Osteocyte (in vitro differentiated cells): Measurements from ENCODE around the gene NRCAM. TPM values are rescaled to one million over a fixed set of nuclear protein-coding genes. Genes with fewer than 3 reads are reported as not detected.

Experiments used
- DNase-seq: peaks from one replicate; pipeline ENCODE4 v3.0.0; 2021; ENCODE audit warnings: mixed read lengths; ENCODE audit not compliant: unreplicated experiment; ENCODE audit errors: extremely low spot score
- H3K27ac Mint-ChIP-seq: one replicate; pipeline ENCODE4 v1.8.0; 2021; ENCODE audit warnings: mild to moderate bottlenecking, mixed read lengths; ENCODE audit not compliant: unreplicated experiment
- H3K27me3 Mint-ChIP-seq: one replicate; pipeline ENCODE4 v1.8.0; 2021; ENCODE audit warnings: mixed read lengths; ENCODE audit not compliant: unreplicated experiment
- H3K36me3 Mint-ChIP-seq: one replicate; pipeline ENCODE4 v1.8.0; 2021; ENCODE audit warnings: mixed read lengths; ENCODE audit not compliant: unreplicated experiment
- H3K4me1 Mint-ChIP-seq: one replicate; pipeline ENCODE4 v1.8.0; 2021; ENCODE audit warnings: mixed read lengths; ENCODE audit not compliant: unreplicated experiment
- H3K4me3 Mint-ChIP-seq: one replicate; pipeline ENCODE4 v1.8.0; 2021; ENCODE audit warnings: mild to moderate bottlenecking, moderate library complexity, mixed read lengths; ENCODE audit not compliant: unreplicated experiment
- H3K9me3 Mint-ChIP-seq: one replicate; pipeline ENCODE4 v1.8.0; 2021; ENCODE audit warnings: mixed read lengths; ENCODE audit not compliant: unreplicated experiment
- total RNA-seq: library from RNA; stranded (reverse); gene quantifications from 2 replicates; pipeline ENCODE4 v1.2.1, GENCODE V29; 2021
- TF ChIP-seq, protein P1 (sequence below): fragments of 200-600 bp; sonication (generic); IDR thresholded peaks from 2 replicates; pipeline ENCODE4 v1.5.0; 2021; ENCODE audit warnings: antibody characterized with exemption, mild to moderate bottlenecking, moderate library complexity

The NRCAM gene
- total RNA-seq, 1 donor from 2014 or later = 81.8 TPM

- DNase-seq = no peak
- Mint-ChIP-seq H3K27ac (peak overlapping the region; percentile 45), H3K4me3 (no peak overlapping the region), H3K4me1 (peaks cover 27% of the 10 kb centered on the region), H3K9me3 (no peaks in the 10 kb centered on the region), H3K27me3 (no peaks in the 10 kb centered on the region), H3K36me3 (no peaks in the 10 kb centered on the region)
- TF ChIP-seq, protein P1, sequence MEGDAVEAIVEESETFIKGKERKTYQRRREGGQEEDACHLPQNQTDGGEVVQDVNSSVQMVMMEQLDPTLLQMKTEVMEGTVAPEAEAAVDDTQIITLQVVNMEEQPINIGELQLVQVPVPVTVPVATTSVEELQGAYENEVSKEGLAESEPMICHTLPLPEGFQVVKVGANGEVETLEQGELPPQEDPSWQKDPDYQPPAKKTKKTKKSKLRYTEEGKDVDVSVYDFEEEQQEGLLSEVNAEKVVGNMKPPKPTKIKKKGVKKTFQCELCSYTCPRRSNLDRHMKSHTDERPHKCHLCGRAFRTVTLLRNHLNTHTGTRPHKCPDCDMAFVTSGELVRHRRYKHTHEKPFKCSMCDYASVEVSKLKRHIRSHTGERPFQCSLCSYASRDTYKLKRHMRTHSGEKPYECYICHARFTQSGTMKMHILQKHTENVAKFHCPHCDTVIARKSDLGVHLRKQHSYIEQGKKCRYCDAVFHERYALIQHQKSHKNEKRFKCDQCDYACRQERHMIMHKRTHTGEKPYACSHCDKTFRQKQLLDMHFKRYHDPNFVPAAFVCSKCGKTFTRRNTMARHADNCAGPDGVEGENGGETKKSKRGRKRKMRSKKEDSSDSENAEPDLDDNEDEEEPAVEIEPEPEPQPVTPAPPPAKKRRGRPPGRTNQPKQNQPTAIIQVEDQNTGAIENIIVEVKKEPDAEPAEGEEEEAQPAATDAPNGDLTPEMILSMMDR = no peak
These were observed 120.8 kb downstream of the NRCAM start for GRCh38 chr7:108335269-108335918.

DNA sequence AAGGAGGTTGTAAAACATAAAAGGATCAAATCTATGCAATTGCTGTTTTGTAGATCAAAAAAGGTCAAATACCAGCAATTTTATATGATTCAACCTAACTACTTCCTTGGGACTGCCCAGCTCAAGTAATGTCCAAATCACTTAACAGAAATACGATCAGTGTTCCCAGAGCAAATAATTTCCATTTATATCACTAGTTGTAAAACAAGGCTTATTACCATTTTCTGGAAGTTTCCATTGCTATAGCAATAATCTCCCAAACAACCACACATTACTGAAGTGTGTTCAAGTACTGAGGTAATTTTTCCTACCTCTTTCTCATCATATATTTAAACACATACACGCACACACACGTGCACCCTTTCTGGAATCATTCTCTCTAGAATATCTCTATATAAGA, 123.3 kb downstream of the NRCAM start:
- TF ChIP-seq, protein P1 = no peak
- H3K4me1 Mint-ChIP-seq = peaks cover 34% of the 10 kb centered on the region
- DNase-seq = no peak
- H3K27ac Mint-ChIP-seq = no peak overlapping the region
- no peak overlapping the region for H3K4me3 Mint-ChIP-seq
- H3K36me3 Mint-ChIP-seq = no peaks in the 10 kb centered on the region
- H3K27me3 Mint-ChIP-seq = no peaks in the 10 kb centered on the region
- no peaks in the 10 kb centered on the region for H3K9me3 Mint-ChIP-seq

DNA sequence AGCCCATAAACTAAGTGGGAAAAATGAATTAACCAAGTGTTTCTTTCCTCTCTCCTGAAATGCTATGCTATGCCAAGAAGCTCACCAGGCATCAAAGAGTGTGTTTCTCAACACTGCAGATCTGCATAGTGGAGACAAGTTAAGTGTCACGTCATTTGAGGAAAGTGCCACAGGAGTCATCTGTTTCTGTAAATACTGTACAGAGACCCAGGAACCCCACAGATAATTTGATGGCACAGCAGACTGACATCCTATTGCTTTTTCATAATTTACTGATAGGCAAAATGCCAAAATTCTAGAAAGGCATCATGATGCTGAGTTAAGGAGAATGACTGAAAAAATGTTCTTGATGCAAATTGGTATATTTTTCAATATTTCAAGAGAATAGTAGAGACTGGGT, 124.3 kb downstream of the NRCAM start:
- no peak overlapping the region for H3K27ac Mint-ChIP-seq
- H3K36me3 Mint-ChIP-seq = no peaks in the 10 kb centered on the region
- H3K4me3 Mint-ChIP-seq = no peak overlapping the region
- H3K9me3 Mint-ChIP-seq = no peaks in the 10 kb centered on the region
- H3K4me1 Mint-ChIP-seq = peaks cover 38% of the 10 kb centered on the region
- TF ChIP-seq, protein P1 = no peak
- DNase-seq = no peak
- no peaks in the 10 kb centered on the region for H3K27me3 Mint-ChIP-seq

DNA sequence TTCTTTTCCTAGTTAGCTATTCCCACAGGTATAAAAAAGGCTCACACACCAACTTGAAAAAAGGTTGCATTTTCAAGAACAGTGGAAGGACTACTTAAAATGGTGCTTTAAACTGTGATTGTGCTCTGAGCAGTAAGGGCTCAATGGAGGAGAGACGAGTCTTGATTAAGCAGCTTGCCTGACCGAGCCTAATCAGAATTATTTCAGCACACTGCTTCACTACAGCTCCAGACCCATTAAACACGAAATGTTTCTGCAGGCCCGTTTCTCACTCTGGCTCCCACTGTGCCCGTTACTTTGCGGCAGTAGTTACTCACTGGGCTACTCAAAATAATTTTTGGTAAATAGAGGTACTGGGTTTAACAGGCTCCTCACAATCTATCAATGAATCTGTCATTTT, 126.0 kb downstream of the NRCAM start:
- no peak for DNase-seq
- H3K27ac Mint-ChIP-seq = no peak overlapping the region
- TF ChIP-seq, protein P1 = no peak

DNA sequence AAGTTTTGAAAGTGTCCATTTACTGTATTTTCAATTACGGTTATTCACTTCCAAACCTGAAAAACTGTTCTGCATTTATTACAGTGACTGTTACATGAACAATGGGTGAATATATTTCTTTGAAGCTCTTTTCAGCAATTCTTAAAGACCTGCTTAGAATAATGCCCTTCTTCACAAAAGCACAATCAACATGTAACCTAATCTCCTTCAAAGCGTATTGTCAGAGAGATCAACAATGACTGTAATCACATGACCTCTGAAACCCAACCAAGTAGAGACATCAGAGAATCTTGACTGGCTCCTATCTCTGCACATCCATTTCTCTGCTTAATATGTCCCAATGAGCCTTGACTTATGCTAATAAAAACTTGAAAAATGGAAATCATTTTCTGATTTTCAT, 126.7 kb downstream of the NRCAM start:
- H3K4me1 Mint-ChIP-seq = peaks cover 21% of the 10 kb centered on the region
- no peak for DNase-seq
- H3K27me3 Mint-ChIP-seq = no peaks in the 10 kb centered on the region
- H3K36me3 Mint-ChIP-seq = no peaks in the 10 kb centered on the region
- H3K9me3 Mint-ChIP-seq = no peaks in the 10 kb centered on the region
- H3K27ac Mint-ChIP-seq = no peak overlapping the region
- H3K4me3 Mint-ChIP-seq = no peak overlapping the region
- TF ChIP-seq, protein P1 = no peak

More for the DNA sequence above, 126.0 kb downstream of the NRCAM start:
- Mint-ChIP-seq H3K4me1 (peaks cover 25% of the 10 kb centered on the region), H3K36me3 (no peaks in the 10 kb centered on the region), H3K4me3 (no peak overlapping the region), H3K27me3 (no peaks in the 10 kb centered on the region), H3K9me3 (no peaks in the 10 kb centered on the region)
